Keratinocyte (primary cell): ENCODE data around the gene MST1. TPM values are rescaled to one million over a fixed set of nuclear protein-coding genes. Genes with fewer than 3 reads are reported as not detected.

ENCODE experiments used
- DNase-seq: peaks from one replicate; pipeline ENCODE4 v3.0.0-alpha.2; 2011; ENCODE audit warnings: low read depth, missing footprints, low spot score
- FAIRE-seq: peaks from 2 replicates; lab custom pipeline; 2011; peaks lifted over from hg19 to GRCh38; lab: Jason Lieb, UNC
- H2AFZ ChIP-seq: 2 replicates; pipeline ENCODE4 v1.6.0; 2012; ENCODE audit warnings: low read length, control low read depth, inconsistent platforms; ENCODE audit not compliant: control insufficient read depth
- H3K27ac ChIP-seq: 2 replicates; pipeline ENCODE4 v1.5.1; 2011; ENCODE audit warnings: low read length; ENCODE audit not compliant: control insufficient read depth, insufficient read depth
- H3K27me3 ChIP-seq: 3 replicates; pipeline ENCODE4 v1.6.0; 2011; ENCODE audit warnings: low read length; ENCODE audit not compliant: control insufficient read depth, insufficient read depth; ENCODE audit errors: extremely low read depth
- H3K36me3 ChIP-seq, 2 experiments: 2 replicates in 1 of 2; 3 replicates in 1 of 2; pipeline ENCODE4 v1.5.1; 2011; ENCODE audit warnings: low read length in 2 of 2, mild to moderate bottlenecking in 1 of 2; ENCODE audit not compliant: control insufficient read depth in 2 of 2, insufficient read depth in 2 of 2; ENCODE audit errors: extremely low read depth in 1 of 2
- H3K4me1 ChIP-seq: 3 replicates; pipeline ENCODE4 v1.5.1; 2011; ENCODE audit warnings: low read length; ENCODE audit not compliant: control insufficient read depth, insufficient read depth; ENCODE audit errors: extremely low read depth
- H3K4me2 ChIP-seq: 3 replicates; pipeline ENCODE4 v1.6.0; 2011; ENCODE audit warnings: low read depth, low read length; ENCODE audit not compliant: control insufficient read depth, insufficient read depth; ENCODE audit errors: extremely low read depth
- H3K4me3 ChIP-seq, 3 experiments: fragments of 200-600 bp in 1 of 3; sonication (generic) in 1 of 3; 2 replicates in 2 of 3; 3 replicates in 1 of 3; pipeline ENCODE4 v1.5.1; 2011 to 2016; ENCODE audit warnings: low read length in 3 of 3, mild to moderate bottlenecking in 3 of 3, control low read depth in 2 of 3, inconsistent platforms in 1 of 3, low read depth in 1 of 3, mixed read lengths in 1 of 3, mixed run types in 1 of 3, moderate library complexity in 1 of 3; ENCODE audit not compliant: control insufficient read depth in 2 of 3, insufficient read depth in 2 of 3; ENCODE audit errors: extremely low read depth in 1 of 3
- H3K79me2 ChIP-seq: 2 replicates; pipeline ENCODE4 v1.6.0; 2012; ENCODE audit warnings: low read length; ENCODE audit not compliant: control insufficient read depth, insufficient read depth
- H3K9ac ChIP-seq: 3 replicates; pipeline ENCODE4 v1.6.0; 2011; ENCODE audit warnings: low read length; ENCODE audit not compliant: control insufficient read depth, insufficient read depth; ENCODE audit errors: extremely low read depth
- H3K9me1 ChIP-seq: 3 replicates; pipeline ENCODE4 v1.6.0; 2011; ENCODE audit warnings: low read length; ENCODE audit not compliant: control insufficient read depth, insufficient read depth; ENCODE audit errors: extremely low read depth
- H3K9me3 ChIP-seq: 2 replicates; pipeline ENCODE4 v1.5.1; 2012; ENCODE audit warnings: low read depth, low read length; ENCODE audit not compliant: control insufficient read depth
- H4K20me1 ChIP-seq: 3 replicates; pipeline ENCODE4 v1.6.0; 2011; ENCODE audit warnings: low read length; ENCODE audit not compliant: control insufficient read depth, insufficient read depth; ENCODE audit errors: extremely low read depth
- CTCF ChIP-seq, 3 experiments: IDR thresholded peaks in 1 of 3; conservative IDR thresholded peaks in 1 of 3; optimal IDR thresholded peaks in 1 of 3; 2 replicates in 2 of 3; 3 replicates in 1 of 3; pipeline versions ENCODE3 to v1.5.1; 2011; ENCODE audit warnings: low read length in 3 of 3, mild to moderate bottlenecking in 3 of 3, moderate library complexity in 2 of 3, control low read depth in 1 of 3, inconsistent platforms in 1 of 3; ENCODE audit not compliant: insufficient read depth in 2 of 3; ENCODE audit errors: extremely low read depth in 1 of 3
- EZH2 ChIP-seq: IDR thresholded peaks from one replicate; pipeline ENCODE4 v1.6.1; 2012; ENCODE audit warnings: inconsistent platforms, mild to moderate bottlenecking, low read length, moderate library complexity
- dilution Hi-C: fragments of 300-500 bp; cut with MboI; formaldehyde crosslinking; loops from one replicate; pipeline ENCODE4 v1.7.0; 2020; ENCODE audit warnings: low sequenced_read_pairs; ENCODE audit not compliant: extremely low pct_ligation_motif_present
- polyA minus RNA-seq, 3 experiments: library from RNA; depleted of rRNA, polyadenylated mRNA; stranded (reverse); fragments of >200 nt; gene quantifications; 1 replicate in 1 of 3; 2 replicates in 1 of 3; 3 replicates in 1 of 3; pipeline ENCODE4 v1.2.3, GENCODE V29; 2011
- polyA plus RNA-seq, 5 experiments: library from polyadenylated mRNA; depleted of rRNA in 3 of 5; stranded (reverse) in 3 of 5; stranded (forward) in 1 of 5; unstranded in 1 of 5; fragments of >200 nt; gene quantifications; 1 replicate in 1 of 5; 2 replicates in 3 of 5; 3 replicates in 1 of 5; pipeline versions ENCODE4 v1.2.1 to v1.2.3, GENCODE V29; 2011 to 2012; ENCODE audit warnings: missing spikeins in 2 of 5, low read depth in 1 of 5, low replicate concordance in 1 of 5

MST1 gene
- polyA plus RNA-seq (4.5 to 12.4 TPM (median 5.2 TPM) in 3 replicates), polyA minus RNA-seq (2.4 to 3.6 TPM (median 3.5 TPM) in 3 replicates)
- polyA plus RNA-seq (2011; ENCODE audit: low read depth) = 4.0 TPM
- polyA plus RNA-seq (2011; cell fraction: cytosol; rRNA removed) = 0.57 and 1.1 TPM in 2 replicates
- 41.1 and 57.5 TPM in 2 replicates for polyA plus RNA-seq (2011; cell fraction: nucleus; rRNA removed)
- 3.9 and 17.5 TPM in 2 replicates for polyA plus RNA-seq (2012; ENCODE audit: low replicate concordance)
- polyA minus RNA-seq (2011; cell fraction: cytosol; rRNA and poly(A)+ RNA removed) = 4.4 TPM
- 2.3 and 5.2 TPM in 2 replicates for polyA minus RNA-seq (2011; cell fraction: nucleus; rRNA and poly(A)+ RNA removed)

GRCh38 chr3:49689046-49689907 lies at the start of gene MST1, which contains the start of gene RNF123:
MST1 (minus strand) TSS chr3:49689474; CDS start chr3:49688691, 783 bp downstream.
RNF123 (plus strand) TSS chr3:49689557; CDS start chr3:49691166, 1,609 bp downstream.
- peak within 1 kb of the TSS; percentile 85 for H2AFZ ChIP-seq
- dilution Hi-C loops = no loop called here
- FAIRE-seq = no peak

GRCh38 chr3:49738067-49738713 lies 48.9 kb upstream of the MST1 start:
- FAIRE-seq = no peak
- dilution Hi-C loops = loop anchor here (25.0 kb wide), 1 partner anchor 124 kb away; the partner anchor contains the start of genes CAMKV and TRAIP

More at GRCh38 chr3:49689046-49689907, at the start of gene MST1, which contains the start of gene RNF123:
- H3K4me2 ChIP-seq = peak within 1 kb of the TSS; percentile 94
- H4K20me1 ChIP-seq = no peaks in the 10 kb centered on the region
- peak within 1 kb of the TSS; percentile 83 to 92 (median 86) for H3K4me3 ChIP-seq
- H3K9me3 ChIP-seq = no peaks in the 10 kb centered on the region
- no peaks in the 10 kb centered on the region for H3K27me3 ChIP-seq
- TF ChIP-seq EZH2 = no peak
- peak in 1 of 3 experiments; percentile 40 for TF ChIP-seq CTCF (optimal IDR thresholded peaks at IDR 0.05 in 1 of 3, IDR thresholded peaks at IDR 0.05 in 1 of 3, conservative IDR thresholded peaks at IDR 0.05 in 1 of 3; ENCODE audit: extremely low read depth in 1 of 3, insufficient read depth in 2 of 3, low read length in 3 of 3)
- no peaks in the 10 kb centered on the region for H3K36me3 ChIP-seq
- peak within 1 kb of the TSS; percentile 84 for H3K9ac ChIP-seq
- H3K4me1 ChIP-seq = peaks cover 9% of the 10 kb centered on the region
- peaks cover 20% of the 10 kb centered on the region for H3K79me2 ChIP-seq
- DNase-seq = no peak
- H3K27ac ChIP-seq = peak within 1 kb of the TSS; percentile 54
- no peaks in the 10 kb centered on the region for H3K9me1 ChIP-seq

More at GRCh38 chr3:49738067-49738713, 48.9 kb upstream of the MST1 start:
- peaks cover 7 to 16% of the 10 kb centered on the region in 2 experiments for H3K36me3 ChIP-seq
- no peaks in the 10 kb centered on the region for H4K20me1 ChIP-seq
- no peak overlapping the region for H2AFZ ChIP-seq
- no peaks in the 10 kb centered on the region for H3K27me3 ChIP-seq
- H3K4me3 ChIP-seq = no peak overlapping the region
- H3K79me2 ChIP-seq = peaks cover 2% of the 10 kb centered on the region
- TF ChIP-seq EZH2 = no peak
- TF ChIP-seq CTCF (optimal IDR thresholded peaks at IDR 0.05 in 1 of 3, IDR thresholded peaks at IDR 0.05 in 1 of 3, conservative IDR thresholded peaks at IDR 0.05 in 1 of 3; ENCODE audit: extremely low read depth in 1 of 3, insufficient read depth in 2 of 3, low read length in 3 of 3) = no peak
- no peaks in the 10 kb centered on the region for H3K9me1 ChIP-seq
- H3K4me1 ChIP-seq = no peaks in the 10 kb centered on the region
- no peak overlapping the region for H3K4me2 ChIP-seq
- no peak overlapping the region for H3K9ac ChIP-seq
- no peaks in the 10 kb centered on the region for H3K9me3 ChIP-seq
- H3K27ac ChIP-seq = no peak overlapping the region
- DNase-seq = no peak
